Measurements from ENCODE around the gene WEE1.

WEE1 gene

DNA sequence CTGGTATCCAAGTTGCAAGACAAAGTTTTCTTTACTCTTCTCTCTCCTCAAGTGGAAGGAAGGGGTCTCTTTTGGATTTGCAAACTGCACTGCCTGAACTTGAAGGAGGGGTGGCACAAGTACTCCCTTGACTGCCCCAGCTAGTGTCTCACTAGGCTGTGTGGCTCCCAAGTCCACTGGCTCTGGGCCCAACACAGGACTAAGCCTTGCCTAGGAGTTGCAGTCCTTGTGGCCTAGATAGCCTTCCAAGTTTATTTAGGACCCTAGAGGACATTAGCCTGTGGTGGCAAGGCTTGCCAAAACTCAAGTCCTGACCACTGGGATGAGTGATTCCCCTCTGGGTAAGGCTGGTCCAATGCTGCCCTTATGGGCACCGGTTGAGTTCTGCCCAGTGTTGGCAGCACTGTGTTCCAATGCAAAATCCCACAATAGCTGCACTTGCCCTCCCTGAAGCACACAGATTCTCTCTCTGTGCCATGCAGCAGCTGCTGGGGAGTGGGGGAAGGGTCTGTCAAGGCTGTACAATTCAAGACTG, 10.2 kb upstream of the WEE1 start:
- DNase-seq = no peak
- in situ Hi-C loops (cut with MboI; ENCODE audit: low pct_unique_long_range_greater_than_20kb, low sequenced_read_pairs) = no loop called here

- in situ Hi-C loops (cut with MboI; ENCODE audit: low pct_unique_long_range_greater_than_20kb, low sequenced_read_pairs) = no loop called here
- peak; percentile 75 for DNase-seq
These were observed 7.5 kb upstream of the WEE1 start for GRCh38 chr11:9565822-9566560.

DNA sequence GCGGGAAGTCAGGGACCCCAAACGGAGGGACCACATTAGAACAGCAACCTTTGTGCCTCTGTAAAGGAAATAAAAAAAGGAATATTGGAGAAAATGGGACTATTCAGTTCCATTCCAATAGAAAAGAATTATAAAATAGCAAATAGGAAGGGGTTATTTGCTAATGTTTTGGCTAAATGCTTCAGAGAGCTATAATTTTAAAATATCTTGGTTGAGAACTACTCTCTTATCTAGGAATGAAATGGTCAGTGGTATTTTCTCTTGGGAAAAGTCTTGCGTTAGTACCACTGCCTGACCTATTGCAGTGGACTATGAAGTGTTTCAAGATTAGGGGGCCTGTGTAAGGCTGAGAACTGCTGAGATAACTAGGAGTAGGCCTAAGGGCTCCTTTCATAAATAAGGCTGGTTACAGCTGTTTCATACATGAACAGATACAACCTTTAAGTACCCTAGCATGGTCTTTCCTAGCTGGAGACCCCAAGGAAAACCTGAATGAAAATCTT, 6.9 kb upstream of the WEE1 start:
- in situ Hi-C loops (cut with MboI; ENCODE audit: low pct_unique_long_range_greater_than_20kb, low sequenced_read_pairs) = no loop called here
- DNase-seq = no peak

- no peak for DNase-seq
- in situ Hi-C loops (cut with MboI; ENCODE audit: low pct_unique_long_range_greater_than_20kb, low sequenced_read_pairs) = no loop called here
These were observed 6.1 kb upstream of the WEE1 start for GRCh38 chr11:9567401-9567800.

DNA sequence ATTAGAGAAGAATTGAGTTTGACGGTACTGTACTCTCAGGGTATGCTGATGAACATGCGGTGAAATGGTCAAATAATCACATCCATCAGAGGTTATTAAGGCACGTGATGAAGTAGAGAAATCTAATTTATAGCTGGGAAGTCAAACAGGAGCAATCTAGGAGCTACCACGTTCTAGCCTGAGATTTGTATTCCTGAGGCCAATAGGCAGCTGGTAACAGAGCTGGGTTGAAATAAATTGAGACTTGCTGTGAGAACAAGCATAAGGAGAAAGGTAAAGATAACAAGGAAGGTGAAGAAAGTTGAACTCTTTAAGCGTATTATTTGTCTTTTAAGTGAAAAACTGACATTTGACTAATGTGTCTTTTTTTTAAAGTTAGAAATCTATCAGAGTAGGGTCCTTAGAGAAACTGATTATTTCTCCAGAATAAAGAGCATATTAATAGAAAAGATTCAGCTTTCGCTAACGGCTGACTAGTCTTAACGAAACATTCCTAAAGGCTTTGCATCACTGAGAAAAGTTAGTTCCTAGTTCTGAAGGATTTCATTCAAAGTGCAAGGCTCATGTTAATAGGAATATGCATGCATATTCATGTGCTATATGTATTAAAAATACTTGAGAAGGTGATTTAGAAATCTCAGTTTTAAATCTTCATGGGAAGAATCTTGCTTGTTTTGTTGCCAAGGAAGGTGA, 5.2 kb upstream of the WEE1 start:
- in situ Hi-C loops (cut with MboI; ENCODE audit: low pct_unique_long_range_greater_than_20kb, low sequenced_read_pairs) = no loop called here
- no peak for DNase-seq

DNA sequence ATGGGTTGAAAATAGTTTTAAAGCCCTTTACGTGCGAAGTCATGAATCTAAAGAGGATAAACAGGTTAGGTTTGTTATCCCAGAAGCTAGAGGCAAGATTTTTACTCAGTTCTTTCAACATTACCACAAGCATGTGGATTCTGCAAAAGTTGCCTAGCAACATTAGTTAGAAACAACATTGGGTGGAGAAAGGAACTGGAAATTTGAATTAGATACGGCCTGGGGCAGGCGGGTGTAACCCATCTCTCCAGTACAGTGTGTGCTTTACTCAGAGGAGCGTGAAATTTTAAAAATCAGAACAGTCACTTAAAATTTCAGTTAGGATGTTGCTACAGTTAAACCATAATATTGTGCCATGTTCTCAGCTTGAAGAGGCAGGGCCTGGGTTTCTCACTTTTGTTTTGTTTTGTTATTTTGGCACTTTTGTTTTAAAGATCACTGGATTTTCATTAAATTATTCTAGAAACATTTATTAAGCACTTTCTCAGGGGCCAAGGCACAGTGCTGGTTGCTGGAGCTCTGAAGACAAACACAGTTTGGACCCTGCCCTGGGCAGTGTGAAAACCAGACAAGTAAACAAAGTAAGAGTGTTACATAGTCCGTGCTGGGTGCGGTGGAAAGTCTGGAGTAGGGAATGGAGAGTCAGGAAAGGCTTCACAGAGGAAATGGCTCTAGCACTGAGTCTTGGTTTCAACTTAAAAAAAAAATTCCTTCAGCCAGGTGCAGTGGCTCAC, 4.4 kb upstream of the WEE1 start:
- peak; percentile 65 for DNase-seq
- in situ Hi-C loops (cut with MboI; ENCODE audit: low pct_unique_long_range_greater_than_20kb, low sequenced_read_pairs) = no loop called here

DNA sequence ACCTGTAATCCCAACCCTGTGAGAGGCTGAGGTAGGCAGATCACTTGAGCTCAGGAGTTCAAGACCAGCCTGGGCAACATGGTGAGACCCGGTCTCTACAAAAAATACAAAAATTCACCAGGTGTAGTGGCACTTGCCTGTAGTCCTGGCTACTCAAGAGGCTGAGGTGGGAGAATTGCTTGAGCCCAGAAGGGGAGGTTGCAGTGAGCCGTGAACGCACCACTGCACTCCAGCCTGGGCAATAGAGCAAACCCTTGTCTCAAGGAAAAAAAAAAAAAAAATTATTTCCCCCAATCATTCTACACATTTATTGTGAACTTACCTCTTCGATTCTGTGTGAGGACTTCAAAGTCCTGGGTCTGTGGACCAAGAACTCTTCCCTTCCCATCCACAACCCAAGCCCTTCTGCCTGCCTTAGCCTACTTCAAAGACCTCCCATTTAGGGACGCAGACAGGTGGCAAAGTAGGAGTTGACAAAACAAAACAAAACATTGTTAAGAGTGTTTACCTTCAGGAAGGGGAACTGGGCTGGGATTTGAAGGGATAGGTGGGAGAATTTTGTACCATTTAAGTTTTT, 3.8 kb upstream of the WEE1 start:
- in situ Hi-C loops (cut with MboI; ENCODE audit: low pct_unique_long_range_greater_than_20kb, low sequenced_read_pairs) = no loop called here

DNA sequence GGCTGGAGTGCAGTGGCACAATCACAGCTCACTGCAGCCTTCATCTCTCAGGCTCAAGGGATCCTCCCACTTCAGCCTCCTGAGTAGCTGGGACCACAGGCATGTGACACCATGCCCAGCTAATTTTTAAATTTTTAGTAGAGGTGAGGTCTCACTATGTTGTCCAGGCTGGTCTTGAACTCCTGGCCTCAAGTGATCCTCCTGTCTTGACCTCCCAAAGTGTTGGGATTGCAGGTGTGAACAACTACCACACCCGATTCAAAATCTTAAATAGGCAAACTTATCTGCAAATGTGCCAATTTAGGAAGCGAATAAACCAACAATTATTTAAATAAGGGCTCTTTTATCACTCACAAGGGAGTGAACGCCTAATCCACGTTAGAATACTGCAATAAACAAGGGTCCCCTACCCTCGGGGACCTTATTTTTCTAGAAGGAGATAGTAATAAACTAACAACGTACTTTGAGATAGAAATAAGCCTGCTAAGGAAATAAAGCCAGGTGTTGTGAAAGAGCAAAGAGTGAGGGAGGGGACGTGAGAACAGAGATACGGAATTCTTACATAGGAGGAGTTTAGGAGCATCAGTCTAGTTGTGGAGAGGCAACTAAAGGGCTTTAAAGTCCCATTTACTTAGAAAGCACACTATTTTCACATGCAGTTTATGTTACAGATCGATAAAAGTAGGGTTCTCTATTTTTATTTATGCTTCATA, 3.0 kb upstream of the WEE1 start:
- in situ Hi-C loops (cut with MboI; ENCODE audit: low pct_unique_long_range_greater_than_20kb, low sequenced_read_pairs) = no loop called here
- no peak for DNase-seq

More for the DNA sequence above, 3.8 kb upstream of the WEE1 start:
- DNase-seq = no peak

DNA sequence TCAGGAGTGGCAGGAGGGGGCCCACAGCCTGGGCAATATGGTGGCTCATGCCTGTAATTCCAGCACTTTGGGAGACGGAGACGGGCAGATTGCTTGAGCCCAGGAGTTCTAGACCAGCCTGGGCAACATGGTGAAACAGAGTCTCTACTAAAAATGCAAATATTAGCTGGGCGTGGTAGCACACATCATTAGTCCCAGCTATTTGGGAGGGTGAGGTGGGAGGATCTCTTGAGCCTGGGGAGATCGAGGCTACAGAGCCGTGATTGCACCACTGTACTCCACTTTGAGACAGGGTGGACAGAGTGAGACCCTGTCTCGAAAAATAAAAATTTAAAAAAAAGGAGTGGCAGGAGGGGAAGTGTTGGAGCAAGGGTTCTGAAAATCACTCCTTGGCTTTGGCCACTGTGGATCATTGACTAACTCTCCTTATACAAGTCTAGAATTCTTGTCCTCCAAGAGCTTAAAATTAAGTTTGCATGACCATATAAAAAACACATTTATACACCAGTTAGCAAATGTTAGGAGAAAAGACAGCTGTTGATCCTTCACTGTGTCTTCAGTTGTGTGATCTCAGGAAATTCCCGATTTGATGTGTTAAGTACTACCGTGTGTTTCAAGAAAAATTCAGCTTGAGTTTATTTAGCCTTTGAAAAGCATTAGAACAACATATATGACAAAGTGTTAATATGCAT, 2.3 kb upstream of the WEE1 start:
- in situ Hi-C loops (cut with MboI; ENCODE audit: low pct_unique_long_range_greater_than_20kb, low sequenced_read_pairs) = no loop called here

DNA sequence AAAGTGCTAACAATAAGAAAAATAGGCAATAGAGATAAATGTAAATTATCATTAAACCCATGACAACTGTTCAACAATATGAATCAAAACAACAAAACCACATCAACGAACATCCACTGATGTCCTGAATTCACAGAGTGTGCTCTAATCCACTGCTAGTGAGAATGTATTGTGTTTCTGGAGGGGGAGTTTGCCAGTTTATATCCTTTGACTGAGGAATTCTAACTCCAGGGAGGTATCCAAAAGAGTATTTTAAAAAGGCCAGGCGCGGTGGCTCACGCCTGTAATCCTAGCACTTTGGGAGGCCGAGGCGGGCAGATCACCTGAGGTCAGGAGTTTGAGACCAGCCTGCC, 1.7 kb upstream of the WEE1 start:
- in situ Hi-C loops (cut with MboI; ENCODE audit: low pct_unique_long_range_greater_than_20kb, low sequenced_read_pairs) = no loop called here
- DNase-seq = no peak

More for the DNA sequence above, 2.3 kb upstream of the WEE1 start:
- no peak for DNase-seq

- in situ Hi-C loops (cut with MboI; ENCODE audit: low pct_unique_long_range_greater_than_20kb, low sequenced_read_pairs) = no loop called here
- no peak for DNase-seq
These were observed 528 bp downstream of the WEE1 start for GRCh38 chr11:9573775-9574621.

GRCh38 chr11:9574622-9575259, 1.3 kb downstream of the WEE1 start:
- in situ Hi-C loops (cut with MboI; ENCODE audit: low pct_unique_long_range_greater_than_20kb, low sequenced_read_pairs) = no loop called here
- no peak for DNase-seq

GRCh38 chr11:9575260-9576240, 2.1 kb downstream of the WEE1 start:
- in situ Hi-C loops (cut with MboI; ENCODE audit: low pct_unique_long_range_greater_than_20kb, low sequenced_read_pairs) = no loop called here
- DNase-seq = peak; percentile 68

DNA sequence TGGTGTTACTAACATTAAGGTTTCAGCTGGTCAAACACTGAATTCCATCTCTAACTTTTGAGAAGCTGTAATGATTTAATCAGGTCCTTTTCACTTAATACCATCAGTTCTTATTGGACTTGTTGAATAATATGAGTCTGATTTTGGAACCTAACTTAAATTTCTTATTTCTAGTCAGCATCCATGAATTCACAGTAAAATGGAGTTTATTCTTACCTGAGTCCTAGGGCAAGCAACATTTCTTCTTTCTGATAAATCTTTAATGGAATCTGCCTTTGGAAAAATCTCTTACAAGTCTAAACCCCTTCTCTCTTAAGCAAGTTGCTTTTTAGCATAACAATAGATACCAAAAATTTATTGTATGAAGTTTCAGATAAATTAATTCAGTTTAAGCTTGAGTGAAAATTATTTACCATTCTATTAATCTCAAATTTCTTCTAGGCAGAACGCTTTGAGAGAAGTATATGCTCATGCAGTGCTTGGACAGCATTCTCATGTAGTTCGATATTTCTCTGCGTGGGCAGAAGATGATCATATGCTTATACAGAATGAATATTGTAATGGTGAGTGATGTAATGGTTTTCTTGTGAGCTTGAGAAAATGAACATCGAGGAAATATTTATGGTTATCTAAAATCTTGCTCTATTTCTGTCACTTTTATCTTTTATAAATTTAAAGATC, 3.4 kb downstream of the WEE1 start:
- in situ Hi-C loops (cut with MboI; ENCODE audit: low pct_unique_long_range_greater_than_20kb, low sequenced_read_pairs) = no loop called here
- no peak for DNase-seq

GRCh38 chr11:9577556-9577955, 4.1 kb downstream of the WEE1 start:
- no peak for DNase-seq
- in situ Hi-C loops (cut with MboI; ENCODE audit: low pct_unique_long_range_greater_than_20kb, low sequenced_read_pairs) = no loop called here
